Activated B cell treated with CpG ODN at 0.5 μM for 24 hours (primary cell): ENCODE measurements around the gene TMEM178B. TPM values are rescaled to one million over a fixed set of nuclear protein-coding genes. Genes with fewer than 3 reads are reported as not detected.
A peak's percentile ranks its signal among the peaks of the same experiment; 100 is the strongest.

Experiments
- ATAC-seq: fragments of 200-7000 bp; cut with Tn5 transposase; one replicate; pipeline ENCODE4 v1.10.0; 2021; ENCODE audit warnings: low read depth, mild to moderate bottlenecking, moderate library complexity
- CTCF ChIA-PET: fragments of 350-600 bp; sonication (Branson Sonifier 250); formaldehyde crosslinking; loops from one replicate; lab custom pipeline; 2021; ENCODE audit warnings: antibody characterized with exemption; lab: Charles Lee
- POLR2A ChIA-PET: fragments of 350-600 bp; sonication (Branson Sonifier 250); formaldehyde crosslinking; loops from one replicate; lab custom pipeline; 2021; ENCODE audit warnings: antibody characterized with exemption; lab: Charles Lee
- DNase-seq: peaks from one replicate; pipeline ENCODE4 v3.0.0; 2022
- H3K27ac Mint-ChIP-seq: one replicate; pipeline ENCODE4 v1.8.0; 2020; ENCODE audit warnings: mixed read lengths
- H3K27me3 Mint-ChIP-seq: one replicate; pipeline ENCODE4 v1.8.0; 2021; ENCODE audit warnings: mixed read lengths
- H3K36me3 Mint-ChIP-seq: one replicate; pipeline ENCODE4 v1.8.0; 2021; ENCODE audit warnings: low read depth, mixed read lengths
- H3K4me1 Mint-ChIP-seq: one replicate; pipeline ENCODE4 v1.8.0; 2021; ENCODE audit warnings: mixed read lengths
- H3K4me3 Mint-ChIP-seq: one replicate; pipeline ENCODE4 v1.8.0; 2020; ENCODE audit warnings: mild to moderate bottlenecking, mixed read lengths
- H3K9me3 Mint-ChIP-seq: one replicate; pipeline ENCODE4 v1.8.0; 2020; ENCODE audit warnings: mixed read lengths
- intact Hi-C: fragments of 100-400 bp; cut with micrococcal nuclease; formaldehyde crosslinking; loops from one replicate; pipeline ENCODE4 v1.15.1; 2024
- total RNA-seq: library from RNA; stranded (reverse); gene quantifications from 2 replicates; pipeline ENCODE4 v1.2.3, GENCODE V29; 2022
- TF ChIP-seq, protein P1 (sequence below): fragments of 200-600 bp; IDR thresholded peaks from one replicate; pipeline ENCODE4 v1.8.0; 2022; ENCODE audit warnings: antibody characterized with exemption, mild to moderate bottlenecking

The TMEM178B gene
- total RNA-seq, 1 donor from 2014 or later = 0.49 TPM

DNA sequence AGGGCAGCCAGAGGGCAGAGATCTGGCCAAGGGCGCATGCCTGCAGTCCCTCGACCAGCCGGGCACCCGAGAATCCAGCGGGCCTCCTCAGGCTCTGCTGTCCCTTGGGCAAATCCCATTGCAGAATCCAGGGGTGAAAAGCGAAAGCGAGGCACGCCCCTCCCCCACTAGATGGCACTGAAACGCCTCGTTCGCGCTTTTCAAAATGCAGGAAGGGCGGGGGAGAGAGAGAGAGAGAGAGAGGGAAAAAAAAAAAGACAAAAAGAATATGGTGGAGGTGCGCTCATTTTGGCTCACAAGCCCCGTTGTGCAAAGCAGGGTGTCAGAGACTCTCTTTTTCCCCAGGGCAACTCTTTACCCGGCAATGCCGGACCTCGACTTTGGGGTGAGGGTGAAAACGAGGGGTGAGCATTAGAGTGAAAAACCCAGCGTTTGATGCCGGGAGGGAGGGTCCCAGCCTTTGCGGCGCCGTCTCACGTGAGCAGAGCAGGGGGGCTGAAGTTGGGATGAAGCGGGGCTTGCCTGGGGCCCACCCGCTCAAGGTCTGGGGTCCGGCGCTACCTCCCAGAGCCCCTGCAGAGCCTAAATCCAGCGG, 2.5 kb upstream of the TMEM178B start:
- DNase-seq (no peak), ATAC-seq (no peak)
- CTCF ChIA-PET = no interaction called here
- Mint-ChIP-seq H3K27ac (no peak overlapping the region), H3K27me3 (peaks cover 48% of the 10 kb centered on the region), H3K4me1 (peaks cover 26% of the 10 kb centered on the region), H3K4me3 (peak overlapping the region; percentile 67), H3K36me3 (no peaks in the 10 kb centered on the region), H3K9me3 (no peaks in the 10 kb centered on the region)
- TF ChIP-seq, protein P1, sequence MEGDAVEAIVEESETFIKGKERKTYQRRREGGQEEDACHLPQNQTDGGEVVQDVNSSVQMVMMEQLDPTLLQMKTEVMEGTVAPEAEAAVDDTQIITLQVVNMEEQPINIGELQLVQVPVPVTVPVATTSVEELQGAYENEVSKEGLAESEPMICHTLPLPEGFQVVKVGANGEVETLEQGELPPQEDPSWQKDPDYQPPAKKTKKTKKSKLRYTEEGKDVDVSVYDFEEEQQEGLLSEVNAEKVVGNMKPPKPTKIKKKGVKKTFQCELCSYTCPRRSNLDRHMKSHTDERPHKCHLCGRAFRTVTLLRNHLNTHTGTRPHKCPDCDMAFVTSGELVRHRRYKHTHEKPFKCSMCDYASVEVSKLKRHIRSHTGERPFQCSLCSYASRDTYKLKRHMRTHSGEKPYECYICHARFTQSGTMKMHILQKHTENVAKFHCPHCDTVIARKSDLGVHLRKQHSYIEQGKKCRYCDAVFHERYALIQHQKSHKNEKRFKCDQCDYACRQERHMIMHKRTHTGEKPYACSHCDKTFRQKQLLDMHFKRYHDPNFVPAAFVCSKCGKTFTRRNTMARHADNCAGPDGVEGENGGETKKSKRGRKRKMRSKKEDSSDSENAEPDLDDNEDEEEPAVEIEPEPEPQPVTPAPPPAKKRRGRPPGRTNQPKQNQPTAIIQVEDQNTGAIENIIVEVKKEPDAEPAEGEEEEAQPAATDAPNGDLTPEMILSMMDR = no peak
- POLR2A ChIA-PET = no interaction called here
- intact Hi-C loops = loop anchor here (2.0 to 10.0 kb wide), 3 partner anchors 123 to 583 kb away; no protein-coding TSS in a partner anchor

DNA sequence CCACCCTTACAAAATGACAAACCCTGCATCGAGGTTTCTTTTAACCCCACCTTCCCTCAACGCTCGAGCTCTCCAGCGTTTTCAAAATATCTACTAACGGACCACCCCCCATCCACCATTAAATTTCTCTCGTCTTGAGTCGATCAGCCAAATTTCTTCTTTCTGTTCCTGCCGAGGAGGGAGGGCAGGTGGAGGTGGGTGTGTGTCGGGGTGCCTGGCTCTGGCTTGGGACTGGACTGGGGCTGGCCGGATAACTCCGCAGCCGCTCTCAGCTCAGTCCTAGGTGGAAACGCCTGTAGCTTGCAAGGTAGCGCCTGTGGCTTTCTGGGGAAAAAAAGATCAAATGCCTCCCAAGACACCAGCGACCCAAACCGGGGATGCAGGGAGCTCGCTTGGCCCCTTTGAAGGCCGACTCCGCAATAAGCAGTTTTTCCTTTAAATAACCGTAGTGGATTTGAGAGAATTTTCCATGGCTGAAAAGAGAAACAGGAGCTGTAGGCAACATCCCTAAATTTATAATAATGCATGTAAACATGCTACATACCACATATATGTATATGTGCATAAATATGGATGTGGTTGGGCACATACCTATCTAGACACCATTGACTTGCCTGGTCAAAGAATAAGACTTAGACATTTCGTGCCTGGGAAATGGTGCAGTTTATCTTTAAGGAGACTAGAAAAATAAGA, 1.9 kb upstream of the TMEM178B start:
- no peaks in the 10 kb centered on the region for H3K9me3 Mint-ChIP-seq
- POLR2A ChIA-PET = no interaction called here

DNA sequence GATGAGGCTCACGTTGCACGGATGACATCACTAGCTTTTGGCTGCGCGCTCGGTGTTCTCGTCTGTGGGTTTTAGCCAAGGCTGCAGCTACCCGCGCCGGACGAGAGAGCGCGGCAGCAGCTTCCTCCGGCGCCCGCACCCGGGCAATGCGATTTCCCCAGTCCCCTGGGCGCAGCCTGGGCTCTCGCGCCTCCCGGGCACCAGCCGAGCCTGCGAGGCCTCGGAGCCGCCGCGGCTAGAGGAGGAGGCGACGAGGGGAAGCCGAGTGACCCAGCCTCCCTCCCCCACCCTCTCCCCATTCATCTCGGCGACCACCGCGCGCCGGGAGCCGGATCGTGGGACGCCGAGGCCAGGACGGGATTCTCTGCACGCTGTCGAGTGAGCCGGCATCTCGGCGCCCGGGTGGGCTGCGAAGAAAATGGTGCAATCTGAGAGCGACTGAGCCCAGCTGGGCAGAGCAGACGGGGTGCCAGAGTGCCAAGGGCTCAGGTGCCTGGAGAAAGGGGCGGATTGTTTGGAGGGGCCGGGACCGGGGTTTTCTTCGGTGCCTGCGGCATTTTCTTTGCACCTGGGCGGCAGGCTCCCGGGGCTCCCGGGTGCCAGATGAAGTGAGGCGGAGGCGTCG, 1.2 kb upstream of the TMEM178B start:
- H3K27ac Mint-ChIP-seq = no peak overlapping the region
- POLR2A ChIA-PET = no interaction called here
- H3K4me1 Mint-ChIP-seq = peaks cover 26% of the 10 kb centered on the region
- no peaks in the 10 kb centered on the region for H3K9me3 Mint-ChIP-seq
- TF ChIP-seq, protein P1 = no peak
- CTCF ChIA-PET = no interaction called here
- H3K36me3 Mint-ChIP-seq = no peaks in the 10 kb centered on the region
- H3K27me3 Mint-ChIP-seq = peaks cover 48% of the 10 kb centered on the region
- ATAC-seq (no peak), DNase-seq (no peak)
- intact Hi-C loops = loop anchor here (10.0 kb wide), 2 partner anchors 122 to 582 kb away; no protein-coding TSS in a partner anchor
- peak overlapping the region; percentile 67 for H3K4me3 Mint-ChIP-seq

More for the DNA sequence above, 1.9 kb upstream of the TMEM178B start:
- Mint-ChIP-seq H3K36me3 (no peaks in the 10 kb centered on the region), H3K4me1 (peaks cover 26% of the 10 kb centered on the region), H3K27ac (no peak overlapping the region), H3K4me3 (peak overlapping the region; percentile 67), H3K27me3 (peaks cover 48% of the 10 kb centered on the region)
- DNase-seq (no peak), ATAC-seq (no peak)
- TF ChIP-seq, protein P1 = no peak
- CTCF ChIA-PET = no interaction called here
- intact Hi-C loops = loop anchor here (2.0 to 10.0 kb wide), 3 partner anchors 123 to 583 kb away; no protein-coding TSS in a partner anchor

DNA sequence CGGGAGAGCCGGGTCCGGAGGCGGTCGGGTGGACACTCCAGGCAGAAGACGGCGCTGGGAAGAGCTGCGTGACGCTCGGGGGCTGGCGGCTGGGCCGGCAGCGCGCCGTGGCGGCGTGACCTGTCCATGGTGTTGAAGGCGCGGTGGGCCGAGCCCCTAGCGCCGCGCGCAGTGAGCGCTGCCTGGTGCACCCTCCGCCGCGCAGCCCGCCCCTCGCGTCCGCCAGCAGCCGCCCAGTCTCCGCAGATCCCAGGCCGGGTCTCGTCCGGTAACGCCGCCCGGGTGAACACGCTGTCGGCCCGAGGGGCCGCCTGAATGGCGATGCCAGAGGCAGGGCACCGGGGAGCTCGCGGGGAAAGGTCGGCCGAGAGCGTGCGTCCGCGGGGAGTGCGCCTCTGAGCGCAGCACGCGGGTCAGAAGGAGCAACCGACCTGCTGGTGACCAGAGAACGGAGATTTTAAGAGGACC, 657 bp upstream of the TMEM178B start:
- ATAC-seq = peak; percentile 34
- intact Hi-C loops = loop anchor here (10.0 kb wide), 2 partner anchors 122 to 582 kb away; no protein-coding TSS in a partner anchor

More for the DNA sequence above, 657 bp upstream of the TMEM178B start:
- no peak overlapping the region for H3K27ac Mint-ChIP-seq
- H3K4me3 Mint-ChIP-seq = peak overlapping the region; percentile 67
- H3K9me3 Mint-ChIP-seq = no peaks in the 10 kb centered on the region
- ChIA-PET CTCF (no interaction called here), POLR2A (no interaction called here)
- peak; percentile 22 for DNase-seq
- peaks cover 26% of the 10 kb centered on the region for H3K4me1 Mint-ChIP-seq
- peaks cover 43% of the 10 kb centered on the region for H3K27me3 Mint-ChIP-seq
- H3K36me3 Mint-ChIP-seq = no peaks in the 10 kb centered on the region
- TF ChIP-seq, protein P1 = no peak
